ENCODE data around the gene RARG.

DNA sequence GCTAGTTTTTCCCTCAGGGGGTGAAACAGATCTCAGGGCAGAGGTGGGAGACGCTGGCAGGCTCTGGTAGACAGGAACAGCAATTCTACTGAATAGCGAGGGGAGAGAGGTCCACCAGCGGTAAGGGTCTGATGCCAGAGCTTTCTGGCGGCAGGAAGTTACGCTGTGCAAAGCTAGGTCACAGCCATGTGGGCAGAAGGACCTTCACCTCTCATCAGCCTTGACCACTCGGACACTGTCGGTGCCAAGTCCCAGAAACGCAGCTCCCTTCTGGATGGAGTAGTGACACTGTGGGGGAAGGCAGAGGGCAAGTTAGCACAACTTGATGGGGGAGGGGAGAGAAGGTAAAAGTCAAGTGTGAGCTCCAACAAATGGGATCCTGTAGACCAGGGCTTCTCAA is 61.8 kb downstream of the RARG start:
- TF ChIP-seq RCOR1 (IDR thresholded peaks at IDR 0.05; ENCODE audit: insufficient replicate concordance, low read length) = no peak
- TF ChIP-seq RAD21 (IDR thresholded peaks at IDR 0.05; ENCODE audit: low read length) = no peak
- TF ChIP-seq RFX5 (IDR thresholded peaks at IDR 0.05; ENCODE audit: low read depth, low read length) = no peak
- TF ChIP-seq, protein P1, sequence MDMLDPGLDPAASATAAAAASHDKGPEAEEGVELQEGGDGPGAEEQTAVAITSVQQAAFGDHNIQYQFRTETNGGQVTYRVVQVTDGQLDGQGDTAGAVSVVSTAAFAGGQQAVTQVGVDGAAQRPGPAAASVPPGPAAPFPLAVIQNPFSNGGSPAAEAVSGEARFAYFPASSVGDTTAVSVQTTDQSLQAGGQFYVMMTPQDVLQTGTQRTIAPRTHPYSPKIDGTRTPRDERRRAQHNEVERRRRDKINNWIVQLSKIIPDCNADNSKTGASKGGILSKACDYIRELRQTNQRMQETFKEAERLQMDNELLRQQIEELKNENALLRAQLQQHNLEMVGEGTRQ (IDR thresholded peaks at IDR 0.05; ENCODE audit: low read depth, low read length) = no peak
- TF ChIP-seq FOS (IDR thresholded peaks at IDR 0.05; ENCODE audit: low read depth, low read length) = no peak
- TF ChIP-seq, protein P2, sequence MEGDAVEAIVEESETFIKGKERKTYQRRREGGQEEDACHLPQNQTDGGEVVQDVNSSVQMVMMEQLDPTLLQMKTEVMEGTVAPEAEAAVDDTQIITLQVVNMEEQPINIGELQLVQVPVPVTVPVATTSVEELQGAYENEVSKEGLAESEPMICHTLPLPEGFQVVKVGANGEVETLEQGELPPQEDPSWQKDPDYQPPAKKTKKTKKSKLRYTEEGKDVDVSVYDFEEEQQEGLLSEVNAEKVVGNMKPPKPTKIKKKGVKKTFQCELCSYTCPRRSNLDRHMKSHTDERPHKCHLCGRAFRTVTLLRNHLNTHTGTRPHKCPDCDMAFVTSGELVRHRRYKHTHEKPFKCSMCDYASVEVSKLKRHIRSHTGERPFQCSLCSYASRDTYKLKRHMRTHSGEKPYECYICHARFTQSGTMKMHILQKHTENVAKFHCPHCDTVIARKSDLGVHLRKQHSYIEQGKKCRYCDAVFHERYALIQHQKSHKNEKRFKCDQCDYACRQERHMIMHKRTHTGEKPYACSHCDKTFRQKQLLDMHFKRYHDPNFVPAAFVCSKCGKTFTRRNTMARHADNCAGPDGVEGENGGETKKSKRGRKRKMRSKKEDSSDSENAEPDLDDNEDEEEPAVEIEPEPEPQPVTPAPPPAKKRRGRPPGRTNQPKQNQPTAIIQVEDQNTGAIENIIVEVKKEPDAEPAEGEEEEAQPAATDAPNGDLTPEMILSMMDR (conservative IDR thresholded peaks at IDR 0.05; ENCODE audit: low read depth, low read length) = no peak
- no peak for TF ChIP-seq POLR2A (IDR thresholded peaks at IDR 0.05; ENCODE audit: low read depth, low read length)
- no peak for TF ChIP-seq SMC3 (IDR thresholded peaks at IDR 0.05; ENCODE audit: low read depth, low read length)
- no peak for TF ChIP-seq BHLHE40 (IDR thresholded peaks at IDR 0.05; ENCODE audit: low read depth, low read length)
- TF ChIP-seq, protein P3, sequence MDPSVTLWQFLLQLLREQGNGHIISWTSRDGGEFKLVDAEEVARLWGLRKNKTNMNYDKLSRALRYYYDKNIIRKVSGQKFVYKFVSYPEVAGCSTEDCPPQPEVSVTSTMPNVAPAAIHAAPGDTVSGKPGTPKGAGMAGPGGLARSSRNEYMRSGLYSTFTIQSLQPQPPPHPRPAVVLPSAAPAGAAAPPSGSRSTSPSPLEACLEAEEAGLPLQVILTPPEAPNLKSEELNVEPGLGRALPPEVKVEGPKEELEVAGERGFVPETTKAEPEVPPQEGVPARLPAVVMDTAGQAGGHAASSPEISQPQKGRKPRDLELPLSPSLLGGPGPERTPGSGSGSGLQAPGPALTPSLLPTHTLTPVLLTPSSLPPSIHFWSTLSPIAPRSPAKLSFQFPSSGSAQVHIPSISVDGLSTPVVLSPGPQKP (IDR thresholded peaks at IDR 0.05; ENCODE audit: borderline replicate concordance, low read depth, low read length) = no peak
- no peak for TF ChIP-seq MAZ (IDR thresholded peaks at IDR 0.05; ENCODE audit: borderline replicate concordance, low read depth, low read length)
